HepG2 (cell line): ENCODE measurements around the gene QSER1. TPM values are rescaled to one million over a fixed set of nuclear protein-coding genes. Genes with fewer than 3 reads are reported as not detected.

ENCODE experiments used
- ATAC-seq: fragments of 200-7000 bp; cut with Tn5 transposase; 3 replicates; pipeline ENCODE4 v1.9.1; 2020; ENCODE audit warnings: mild to moderate bottlenecking, moderate library complexity
- BruUV-seq: library from RNA; stranded (reverse); fragments of 400-500 nt; replicated peaks from 2 replicates; lab custom pipeline; 2021; lab: Mats Ljungman, UMichigan
- CTCF ChIA-PET: fragments of 300-600 bp; formaldehyde crosslinking; extraction: SDS; loops from one replicate; lab custom pipeline; 2021; ENCODE audit warnings: low total read pairs, inconsistent platforms, low intra/inter-chr PET ratio; lab: Yijun Ruan, JAX
- POLR2A ChIA-PET: fragments of 350-600 bp; sonication (Branson Sonifier 250); formaldehyde crosslinking; loops from one replicate; lab custom pipeline; 2020; ENCODE audit warnings: antibody characterized with exemption, inconsistent platforms; lab: Yijun Ruan, JAX
- DNase-seq: peaks from one replicate; pipeline ENCODE4 v3.0.0-alpha.2; 2015; ENCODE audit warnings: low spot score
- FAIRE-seq: peaks from 3 replicates; lab custom pipeline; 2011; peaks lifted over from hg19 to GRCh38; lab: Jason Lieb, UNC
- H2AFZ ChIP-seq: one replicate; pipeline ENCODE4 v1.6.1; 2011; ENCODE audit warnings: low read length, inconsistent platforms
- H3K27ac ChIP-seq: fragments of 300-600 bp; 3 replicates; pipeline ENCODE4 v1.8.0; 2011; ENCODE audit warnings: mixed run types, mild to moderate bottlenecking, mixed read lengths, low read length, inconsistent platforms; ENCODE audit not compliant: insufficient read depth; ENCODE audit errors: extremely low read length
- H3K27me3 ChIP-seq, 2 experiments: fragments of 200-600 bp in 1 of 2; 2 replicates in 1 of 2; 3 replicates in 1 of 2; pipeline versions ENCODE4 v1.6.0 to v1.8.0; 2011; ENCODE audit warnings: low read length in 2 of 2, mild to moderate bottlenecking in 2 of 2, moderate library complexity in 2 of 2, inconsistent platforms in 1 of 2; ENCODE audit not compliant: insufficient read depth in 2 of 2, control insufficient read depth in 1 of 2
- H3K36me3 ChIP-seq, 2 experiments: fragments of 200-600 bp in 1 of 2; replicated peaks in 1 of 2; 2 replicates in 1 of 2; 3 replicates in 1 of 2; pipeline versions ENCODE4 v1.5.1 to v1.8.0; 2011; ENCODE audit warnings: low read length in 2 of 2, inconsistent platforms in 1 of 2; ENCODE audit not compliant: insufficient read depth in 2 of 2, control insufficient read depth in 1 of 2
- H3K4me1 ChIP-seq: 2 replicates; pipeline ENCODE4 v1.5.1; 2012; ENCODE audit warnings: low read length, inconsistent platforms; ENCODE audit not compliant: insufficient read depth
- H3K4me2 ChIP-seq: 2 replicates; pipeline ENCODE4 v1.6.0; 2011; ENCODE audit warnings: low read depth, low read length, inconsistent platforms
- H3K4me3 ChIP-seq, 3 experiments: fragments of 200-600 bp in 1 of 3; sonication (generic), shearing (Covaris generic) in 1 of 3; replicated peaks in 1 of 3; 2 replicates each; pipeline ENCODE4 v1.5.1; 2011 to 2016; ENCODE audit warnings: low read length in 3 of 3, inconsistent platforms in 2 of 3, low read depth in 2 of 3, mild to moderate bottlenecking in 2 of 3, control low read depth in 1 of 3, mixed read lengths in 1 of 3; ENCODE audit not compliant: insufficient read depth in 1 of 3
- H3K79me2 ChIP-seq: one replicate; pipeline ENCODE4 v1.6.1; 2011; ENCODE audit warnings: low read length, inconsistent platforms; ENCODE audit not compliant: insufficient read depth
- H3K9ac ChIP-seq: 2 replicates; pipeline ENCODE4 v1.6.0; 2011; ENCODE audit warnings: mild to moderate bottlenecking, low read depth, low read length, inconsistent platforms; ENCODE audit not compliant: insufficient read depth
- H3K9me3 ChIP-seq: 2 replicates; pipeline ENCODE4 v1.5.1; 2012; ENCODE audit warnings: mild to moderate bottlenecking, low read length
- H4K20me1 ChIP-seq: 2 replicates; pipeline ENCODE4 v1.6.0; 2011; ENCODE audit warnings: inconsistent platforms, mild to moderate bottlenecking, low read length, moderate library complexity; ENCODE audit not compliant: insufficient read depth
- AGO2 ChIP-seq: fragments of 200-400 bp; formaldehyde crosslinking; optimal IDR thresholded peaks from 2 replicates; pipeline ENCODE3; 2017; ENCODE audit warnings: mild to moderate bottlenecking, low read depth, low read length, moderate library complexity
- FOXK2 ChIP-seq: fragments of 450-650 bp; IDR thresholded peaks from 2 replicates; pipeline ENCODE4 v1.6.1; 2016
- HNRNPL ChIP-seq: fragments of 200-400 bp; formaldehyde crosslinking; IDR thresholded peaks from 2 replicates; pipeline ENCODE4 v1.6.1; 2017; ENCODE audit warnings: mild to moderate bottlenecking, low read depth, low read length
- MAF1 ChIP-seq: sonication (generic); formaldehyde crosslinking; IDR thresholded peaks from 2 replicates; pipeline ENCODE4 v1.5.0; 2020; ENCODE audit warnings: missing genetic modification reagents, borderline replicate concordance
- MAFG ChIP-seq: sonication (generic); formaldehyde crosslinking; IDR thresholded peaks from 2 replicates; pipeline ENCODE4 v1.5.1; 2020; ENCODE audit warnings: mild to moderate bottlenecking, missing genetic modification reagents
- MIER3 ChIP-seq: IDR thresholded peaks from 2 replicates; pipeline ENCODE4 v1.6.1; 2016; ENCODE audit warnings: missing compliant biosample characterization, borderline replicate concordance
- RFX1 ChIP-seq: fragments of 450-650 bp; IDR thresholded peaks from 2 replicates; pipeline ENCODE4 v1.6.1; 2017
- RFX5 ChIP-seq: IDR thresholded peaks from 2 replicates; pipeline ENCODE4 v1.6.1; 2011; ENCODE audit warnings: low read depth, low read length, improper control_type of control experiment
- SP140L ChIP-seq: sonication (generic); formaldehyde crosslinking; IDR thresholded peaks from 2 replicates; pipeline ENCODE4 v1.4.0; 2020; ENCODE audit warnings: missing genetic modification reagents, borderline replicate concordance
- ZMYM3 ChIP-seq: sonication (generic); formaldehyde crosslinking; IDR thresholded peaks from 2 replicates; pipeline ENCODE4 v1.5.1; 2020; ENCODE audit warnings: mild to moderate bottlenecking, missing genetic modification reagents
- ZNF232 ChIP-seq: sonication (generic); formaldehyde crosslinking; IDR thresholded peaks from 2 replicates; pipeline ENCODE4 v1.4.0; 2020; ENCODE audit warnings: missing genetic modification reagents, borderline replicate concordance
- ZNF615 ChIP-seq: sonication (generic); formaldehyde crosslinking; IDR thresholded peaks from 2 replicates; pipeline ENCODE4 v1.5.0; 2020; ENCODE audit warnings: mild to moderate bottlenecking, missing genetic modification reagents, borderline replicate concordance
- WGBS: methylation state at CpG from one replicate; pipeline ENCODE4 v1.1.6; 2017; ENCODE audit warnings: low lambda C conversion rate; 5-methylcytosine and 5-hydroxymethylcytosine counted together
- in situ Hi-C: cut with HindIII; loops from 2 replicates; pipeline ENCODE4 v1.10.0; 2017; ENCODE audit warnings: low pct_unique_long_range_greater_than_20kb; ENCODE audit not compliant: extremely low pct_ligation_motif_present
- intact Hi-C: fragments of 100-400 bp; cut with micrococcal nuclease; formaldehyde crosslinking; loops from one replicate; pipeline ENCODE4 v1.10.0; 2022; ENCODE audit not compliant: unreplicated experiment
- polyA plus RNA-seq, 8 experiments: library from polyadenylated mRNA; depleted of rRNA in 3 of 8; stranded (reverse) in 7 of 8; unstranded in 1 of 8; fragments of >200 nt; fragmentation: Illumina TruSeq in 4 of 8; extraction: Trizol in 4 of 8; gene quantifications; 2 replicates each; pipeline versions ENCODE4 v1.2.1 to v1.2.3, GENCODE V29; 2011 to 2016; ENCODE audit warnings: low read depth in 4 of 8, missing spikeins in 1 of 8, mixed read lengths in 1 of 8; ENCODE audit not compliant: insufficient read depth in 1 of 8
- total RNA-seq, 5 experiments: library from RNA; depleted of rRNA; stranded (reverse); fragments of >200 nt; fragmentation: Illumina TruSeq; extraction: Trizol; gene quantifications; 2 replicates each; pipeline ENCODE4 v1.2.3, GENCODE V29; 2016; ENCODE audit warnings: low read depth in 1 of 5
- TF ChIP-seq, protein P1 (sequence below): sonication (generic); formaldehyde crosslinking; IDR thresholded peaks from 2 replicates; pipeline ENCODE4 v1.4.0; 2020; ENCODE audit warnings: mild to moderate bottlenecking, missing genetic modification reagents, borderline replicate concordance
- TF ChIP-seq, protein P2 (sequence below): sonication (generic); formaldehyde crosslinking; IDR thresholded peaks from 2 replicates; pipeline ENCODE4 v1.9.0; 2022; ENCODE audit warnings: low read depth, missing genetic modification reagents
- TF ChIP-seq, protein P3 (sequence below): sonication (generic); formaldehyde crosslinking; IDR thresholded peaks from 2 replicates; pipeline ENCODE4 v1.4.0; 2020; ENCODE audit warnings: missing genetic modification reagents
- TF ChIP-seq, protein P4 (sequence below): IDR thresholded peaks from 2 replicates; pipeline ENCODE4 v1.6.1; 2016; ENCODE audit warnings: low read depth, borderline replicate concordance

The QSER1 gene
- total and polyA plus RNA-seq, 2 of the 13 experiments (the other 11 are each of a cell fraction or from before 2014, with no cell fraction given), result 8.9 to 17.3 TPM

DNA sequence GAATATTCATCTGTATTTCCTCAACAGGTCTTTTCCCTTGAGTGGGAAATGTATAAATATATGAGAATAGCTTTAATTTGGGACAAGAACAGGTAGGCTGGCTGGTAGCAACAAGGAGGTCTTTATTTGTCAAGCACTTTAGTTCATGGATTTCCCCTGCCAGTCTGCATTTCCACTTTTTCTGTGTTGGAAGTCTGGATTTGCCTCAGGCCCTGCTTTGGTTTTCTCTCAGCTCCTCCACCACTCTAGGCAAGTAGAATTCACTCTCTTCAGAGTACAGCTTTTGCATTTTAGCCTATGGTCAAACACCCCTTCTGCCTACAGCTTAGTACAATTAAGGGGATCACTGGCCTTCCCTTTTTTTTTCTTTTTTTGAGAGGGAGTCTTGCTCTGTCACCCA, 57.1 kb downstream of the QSER1 start (continued):
- no peak for TF ChIP-seq MAF1 (CRISPR knock-in tag)
- TF ChIP-seq, all 625 proteins: peak for 0

DNA sequence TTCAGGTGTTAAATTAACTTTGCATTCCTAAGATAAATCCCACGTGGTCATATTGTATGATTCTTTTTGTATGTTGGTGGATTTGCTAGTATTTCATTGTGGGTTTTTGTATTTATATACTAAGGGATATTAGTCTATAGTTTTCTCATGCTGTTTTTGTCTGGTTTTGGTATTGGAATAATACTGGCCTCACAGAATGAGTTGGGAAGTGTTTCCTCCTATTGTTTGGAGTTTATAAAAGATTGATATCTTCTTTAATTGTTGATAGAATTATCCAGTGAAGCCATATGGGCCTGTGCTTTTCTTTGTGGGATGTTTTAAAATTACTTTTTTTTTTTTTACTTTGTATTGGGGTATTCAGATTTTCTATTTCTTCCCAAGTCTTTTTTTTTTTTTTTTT, 59.8 kb downstream of the QSER1 start:
- no peak overlapping the region for H3K4me3 ChIP-seq

DNA sequence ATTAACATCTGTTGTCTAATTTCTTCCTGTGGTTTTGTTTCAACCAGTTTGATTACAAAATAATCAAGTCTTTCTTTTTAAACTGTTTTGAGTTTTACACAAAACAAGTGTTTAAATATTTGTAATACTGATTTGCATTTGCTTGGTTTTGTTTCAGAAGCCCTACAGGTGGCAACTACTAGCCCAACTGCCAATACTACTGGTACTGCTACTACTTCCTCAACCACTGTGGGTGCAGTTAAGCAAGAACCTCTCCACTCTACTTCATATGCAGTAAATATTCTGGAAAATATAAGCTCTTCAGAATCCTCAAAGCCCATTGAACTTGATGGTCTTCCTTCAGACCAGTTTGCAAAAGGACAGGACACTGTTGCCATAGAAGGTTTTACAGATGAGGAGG, 61.1 kb downstream of the QSER1 start:
- Histone ChIP-seq H4K20me1 (no peaks in the 10 kb centered on the region), H3K4me3 (no peak overlapping the region), H3K36me3 (peaks cover 1 to 31% of the 10 kb centered on the region in 2 experiments; a peak in 3 of 5 replicates), H3K9me3 (no peaks in the 10 kb centered on the region), H3K27ac (no peak overlapping the region), H3K4me2 (no peak overlapping the region), H3K27me3 (no peaks in the 10 kb centered on the region), H3K79me2 (peaks cover 3% of the 10 kb centered on the region), H3K4me1 (no peaks in the 10 kb centered on the region), H3K9ac (no peak overlapping the region), H2AFZ (no peak overlapping the region)
- ChIA-PET POLR2A (no interaction called here), CTCF (no interaction called here)
- DNase-seq (no peak), FAIRE-seq (no peak), ATAC-seq (no peak)
- no TSS peak for BruUV-seq
- intact Hi-C loops (no loop called here), in situ Hi-C loops (no loop called here)
- no peak for TF ChIP-seq RFX5
- TF ChIP-seq, protein P1, sequence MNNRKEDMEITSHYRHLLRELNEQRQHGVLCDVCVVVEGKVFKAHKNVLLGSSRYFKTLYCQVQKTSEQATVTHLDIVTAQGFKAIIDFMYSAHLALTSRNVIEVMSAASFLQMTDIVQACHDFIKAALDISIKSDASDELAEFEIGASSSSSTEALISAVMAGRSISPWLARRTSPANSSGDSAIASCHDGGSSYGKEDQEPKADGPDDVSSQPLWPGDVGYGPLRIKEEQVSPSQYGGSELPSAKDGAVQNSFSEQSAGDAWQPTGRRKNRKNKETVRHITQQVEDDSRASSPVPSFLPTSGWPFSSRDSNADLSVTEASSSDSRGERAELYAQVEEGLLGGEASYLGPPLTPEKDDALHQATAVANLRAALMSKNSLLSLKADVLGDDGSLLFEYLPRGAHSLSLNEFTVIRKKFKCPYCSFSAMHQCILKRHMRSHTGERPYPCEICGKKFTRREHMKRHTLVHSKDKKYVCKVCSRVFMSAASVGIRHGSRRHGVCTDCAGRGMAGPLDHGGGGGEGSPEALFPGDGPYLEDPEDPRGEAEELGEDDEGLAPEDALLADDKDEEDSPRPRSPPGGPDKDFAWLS (CRISPR knock-in tag), result no peak
- TF ChIP-seq, protein P2, sequence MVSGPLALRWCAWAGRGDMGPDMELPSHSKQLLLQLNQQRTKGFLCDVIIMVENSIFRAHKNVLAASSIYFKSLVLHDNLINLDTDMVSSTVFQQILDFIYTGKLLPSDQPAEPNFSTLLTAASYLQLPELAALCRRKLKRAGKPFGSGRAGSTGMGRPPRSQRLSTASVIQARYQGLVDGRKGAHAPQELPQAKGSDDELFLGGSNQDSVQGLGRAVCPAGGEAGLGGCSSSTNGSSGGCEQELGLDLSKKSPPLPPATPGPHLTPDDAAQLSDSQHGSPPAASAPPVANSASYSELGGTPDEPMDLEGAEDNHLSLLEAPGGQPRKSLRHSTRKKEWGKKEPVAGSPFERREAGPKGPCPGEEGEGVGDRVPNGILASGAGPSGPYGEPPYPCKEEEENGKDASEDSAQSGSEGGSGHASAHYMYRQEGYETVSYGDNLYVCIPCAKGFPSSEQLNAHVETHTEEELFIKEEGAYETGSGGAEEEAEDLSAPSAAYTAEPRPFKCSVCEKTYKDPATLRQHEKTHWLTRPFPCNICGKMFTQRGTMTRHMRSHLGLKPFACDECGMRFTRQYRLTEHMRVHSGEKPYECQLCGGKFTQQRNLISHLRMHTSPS (CRISPR knock-in tag), result no peak
- TF ChIP-seq ZMYM3 (CRISPR knock-in tag), result no peak
- TF ChIP-seq, protein P3, sequence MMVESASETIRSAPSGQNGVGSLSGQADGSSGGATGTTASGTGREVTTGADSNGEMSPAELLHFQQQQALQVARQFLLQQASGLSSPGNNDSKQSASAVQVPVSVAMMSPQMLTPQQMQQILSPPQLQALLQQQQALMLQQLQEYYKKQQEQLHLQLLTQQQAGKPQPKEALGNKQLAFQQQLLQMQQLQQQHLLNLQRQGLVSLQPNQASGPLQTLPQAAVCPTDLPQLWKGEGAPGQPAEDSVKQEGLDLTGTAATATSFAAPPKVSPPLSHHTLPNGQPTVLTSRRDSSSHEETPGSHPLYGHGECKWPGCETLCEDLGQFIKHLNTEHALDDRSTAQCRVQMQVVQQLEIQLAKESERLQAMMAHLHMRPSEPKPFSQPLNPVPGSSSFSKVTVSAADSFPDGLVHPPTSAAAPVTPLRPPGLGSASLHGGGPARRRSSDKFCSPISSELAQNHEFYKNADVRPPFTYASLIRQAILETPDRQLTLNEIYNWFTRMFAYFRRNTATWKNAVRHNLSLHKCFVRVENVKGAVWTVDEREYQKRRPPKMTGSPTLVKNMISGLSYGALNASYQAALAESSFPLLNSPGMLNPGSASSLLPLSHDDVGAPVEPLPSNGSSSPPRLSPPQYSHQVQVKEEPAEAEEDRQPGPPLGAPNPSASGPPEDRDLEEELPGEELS (CRISPR knock-in tag), result no peak
- TF ChIP-seq MAFG (CRISPR knock-in tag), result no peak

More for the DNA sequence above, 59.8 kb downstream of the QSER1 start:
- no peak for ATAC-seq
- Histone ChIP-seq H3K27ac (no peak overlapping the region), H3K4me1 (no peaks in the 10 kb centered on the region), H3K27me3 (no peaks in the 10 kb centered on the region), H3K36me3 (peaks cover 0 to 24% of the 10 kb centered on the region in 2 experiments; a peak in 3 of 5 replicates), H2AFZ (no peak overlapping the region), H3K9me3 (no peaks in the 10 kb centered on the region), H3K4me2 (no peak overlapping the region), H3K9ac (no peak overlapping the region), H4K20me1 (no peaks in the 10 kb centered on the region), H3K79me2 (peaks cover 3% of the 10 kb centered on the region)
- BruUV-seq, result no TSS peak
- DNase-seq, result no peak
- intact Hi-C loops (no loop called here), in situ Hi-C loops (no loop called here)
- ChIA-PET POLR2A (no interaction called here), CTCF (no interaction called here)
- no peak for FAIRE-seq
- TF ChIP-seq, protein P4, sequence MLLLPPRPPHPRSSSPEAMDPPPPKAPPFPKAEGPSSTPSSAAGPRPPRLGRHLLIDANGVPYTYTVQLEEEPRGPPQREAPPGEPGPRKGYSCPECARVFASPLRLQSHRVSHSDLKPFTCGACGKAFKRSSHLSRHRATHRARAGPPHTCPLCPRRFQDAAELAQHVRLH (CRISPR knock-in tag), result no peak
- TF ChIP-seq RFX1 (no peak), FOXK2 (no peak), AGO2 (no peak), ZNF615 (CRISPR knock-in tag) (no peak), MIER3 (CRISPR knock-in tag) (no peak), HNRNPL (no peak), ZNF232 (CRISPR knock-in tag) (no peak), SP140L (CRISPR knock-in tag) (no peak)
- 89% methylated on average over 1 of the region's 1 CpG for WGBS
